HG03558 (cell line): Measurements from ENCODE around the gene RIC8B.

Source experiments
- ATAC-seq: cut with Tn5 transposase; IDR thresholded peaks from one replicate; pipeline ENCODE4 v1.9.1; 2021; ENCODE audit warnings: moderate number of reproducible peaks; ENCODE audit not compliant: unreplicated experiment; ENCODE audit errors: extremely low read depth

The RIC8B gene

DNA sequence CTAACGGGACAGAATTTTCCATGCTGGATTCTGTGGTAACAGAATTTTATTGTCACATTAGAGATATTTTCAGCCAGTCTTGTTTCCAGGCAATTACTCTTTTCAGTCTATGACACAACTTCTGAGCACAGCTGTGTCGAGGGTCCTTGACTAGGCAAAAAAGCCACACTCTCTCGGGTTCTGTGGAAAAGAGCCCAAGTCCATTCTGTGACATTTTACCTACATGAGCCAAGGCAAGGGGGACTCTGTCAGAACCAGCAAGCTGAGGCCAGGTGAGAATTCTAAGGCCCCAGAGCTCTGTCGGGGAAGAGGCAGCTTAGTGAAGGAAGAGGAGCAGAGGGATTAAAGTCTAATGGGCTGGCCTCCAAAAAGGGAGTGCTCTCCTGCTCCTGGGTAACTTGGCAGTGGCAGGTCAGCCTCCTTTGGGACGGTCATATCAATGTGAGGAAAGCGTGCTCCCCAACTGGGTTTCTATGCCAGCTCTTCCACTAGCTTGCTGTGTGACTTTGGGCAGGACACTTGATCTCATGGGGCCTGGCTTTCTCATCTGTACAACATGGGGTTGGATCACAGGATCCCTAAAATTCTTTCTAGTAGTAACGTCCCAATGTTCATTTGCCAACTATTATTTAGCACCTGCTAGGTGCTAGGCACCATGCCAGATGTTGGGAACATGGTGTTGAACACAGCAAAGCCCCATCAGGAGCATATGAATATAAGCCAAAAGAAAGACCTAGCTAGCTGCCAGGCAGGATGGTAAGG, 16.0 kb upstream of the RIC8B start:
- ATAC-seq, result no peak

DNA sequence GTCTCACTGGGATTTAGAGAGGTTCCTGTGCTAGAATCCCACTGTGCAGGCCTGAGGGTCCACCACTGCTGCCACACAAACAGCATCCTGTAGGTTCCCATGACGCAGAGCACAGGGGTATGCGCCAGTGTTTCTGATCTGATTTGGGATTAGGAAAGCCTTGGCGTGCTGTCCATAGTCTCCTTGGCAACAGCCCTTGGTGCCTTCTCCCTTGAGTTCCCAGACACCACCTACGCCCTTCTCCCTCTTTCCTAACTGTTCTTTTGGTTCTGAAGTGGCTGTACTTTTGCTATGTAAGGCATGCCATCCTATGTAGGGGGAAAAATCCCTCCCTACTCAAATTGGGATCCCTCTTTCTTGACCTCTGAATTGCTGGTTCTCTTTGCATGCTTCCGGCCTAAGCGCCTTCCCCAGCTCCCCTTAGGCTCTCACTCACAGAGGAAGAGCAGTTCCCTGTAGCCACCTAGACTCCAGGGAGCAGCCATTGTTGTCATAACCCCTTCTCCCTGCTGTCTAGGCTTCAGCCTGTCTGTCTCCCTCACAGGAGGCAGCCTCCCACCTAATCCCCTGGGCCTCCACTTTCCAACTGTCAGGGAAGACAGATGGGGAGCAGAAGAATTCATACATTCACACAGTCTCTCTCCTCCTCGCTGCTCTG, 14.8 kb upstream of the RIC8B start:
- no peak for ATAC-seq

DNA sequence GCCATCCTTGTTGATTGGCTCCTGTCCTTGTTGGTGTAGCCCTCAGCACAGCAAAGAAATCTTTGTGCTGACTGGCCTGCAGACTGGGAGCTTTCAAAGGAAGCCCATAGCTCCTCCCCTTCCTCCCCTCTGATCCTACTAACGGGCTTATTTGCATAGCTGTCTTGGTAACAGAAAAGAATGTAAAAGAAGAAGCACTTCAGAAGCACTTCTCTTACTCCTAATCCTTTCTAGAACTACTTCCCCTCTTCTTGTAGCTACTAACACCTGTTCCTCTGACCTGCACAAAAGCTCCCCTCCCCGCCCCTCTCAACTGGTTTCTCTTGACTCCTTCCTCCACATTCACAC, 14.3 kb upstream of the RIC8B start:
- peak; percentile 86 for ATAC-seq

DNA sequence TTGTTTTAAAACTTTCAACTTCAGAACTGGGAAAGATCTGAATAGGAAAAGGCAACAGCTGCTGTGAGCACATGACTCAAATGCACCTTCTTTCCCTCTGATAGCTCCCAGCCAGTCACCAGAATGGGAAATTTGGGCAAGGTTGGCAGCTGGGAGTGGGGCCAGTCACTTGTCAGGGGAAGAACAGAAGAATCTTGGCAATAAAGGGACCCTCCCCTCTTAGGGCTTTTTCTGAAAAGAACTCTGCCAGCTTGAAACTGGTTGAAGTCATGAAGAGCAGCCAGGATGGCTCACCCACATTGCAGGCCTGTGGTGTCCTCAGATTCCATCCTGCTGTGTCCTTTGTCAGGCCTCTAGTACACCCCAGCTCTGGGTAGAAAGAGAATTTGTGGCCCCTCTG, 10.3 kb upstream of the RIC8B start:
- no peak for ATAC-seq

DNA sequence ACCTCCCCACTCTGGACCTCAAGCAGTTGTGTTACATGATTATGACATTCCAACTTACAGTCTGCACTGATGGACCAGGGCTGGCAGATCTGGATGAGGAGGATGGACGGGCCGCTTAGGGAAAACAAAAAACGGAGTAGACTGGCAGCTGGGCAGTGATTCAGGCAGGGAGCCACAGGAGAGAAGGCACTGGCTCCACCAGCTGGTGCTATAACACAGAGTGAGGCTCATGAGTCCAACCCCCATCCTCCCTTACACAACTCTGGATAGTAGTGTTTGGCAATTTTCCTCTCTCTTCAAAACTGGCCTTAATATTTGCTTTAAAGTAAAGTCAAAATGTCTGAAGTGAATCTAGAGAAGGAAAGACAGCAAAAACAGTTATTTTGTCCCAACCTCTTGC, 9.7 kb upstream of the RIC8B start:
- ATAC-seq, result no peak

DNA sequence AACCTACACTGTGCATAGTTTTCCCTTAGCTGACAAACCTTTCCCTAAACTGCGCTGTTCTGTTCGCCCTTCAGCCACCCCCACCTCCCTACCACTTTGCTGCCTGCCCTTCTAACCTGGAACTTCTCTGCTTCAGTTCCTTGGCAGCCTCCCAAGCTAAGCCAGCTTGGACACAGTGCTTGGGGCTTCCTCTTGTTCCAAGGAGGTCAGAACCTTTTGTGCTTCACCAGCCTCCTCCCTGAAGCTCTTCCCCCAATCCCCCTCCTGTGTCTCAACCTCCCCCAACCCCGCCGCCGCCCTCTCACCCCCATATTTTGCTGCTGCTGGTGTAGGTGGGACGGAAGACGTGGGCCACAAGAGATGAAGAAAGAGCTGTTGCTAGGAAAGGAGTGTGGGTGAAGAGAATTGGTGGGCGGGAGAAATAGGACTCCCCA, 8.1 kb upstream of the RIC8B start:
- no peak for ATAC-seq

DNA sequence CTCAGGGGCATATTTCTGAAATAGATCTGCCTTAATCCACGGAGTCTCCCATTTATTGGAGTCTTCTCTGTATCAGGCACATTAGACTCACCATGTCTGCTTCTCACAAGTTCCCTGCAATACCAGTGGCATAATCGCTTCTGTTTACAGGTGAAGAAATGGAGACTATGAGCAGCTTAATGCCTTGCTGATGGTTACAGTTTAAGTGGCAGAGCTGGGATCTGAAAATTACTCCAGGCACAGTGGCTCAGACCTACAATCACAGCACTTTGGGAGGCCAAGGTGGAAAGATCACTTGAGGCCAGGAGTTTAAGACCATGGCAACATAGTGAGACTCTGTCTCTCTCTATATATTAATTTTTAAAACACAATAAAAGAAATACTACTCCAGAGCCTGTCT, 7.3 kb upstream of the RIC8B start:
- ATAC-seq, result no peak

DNA sequence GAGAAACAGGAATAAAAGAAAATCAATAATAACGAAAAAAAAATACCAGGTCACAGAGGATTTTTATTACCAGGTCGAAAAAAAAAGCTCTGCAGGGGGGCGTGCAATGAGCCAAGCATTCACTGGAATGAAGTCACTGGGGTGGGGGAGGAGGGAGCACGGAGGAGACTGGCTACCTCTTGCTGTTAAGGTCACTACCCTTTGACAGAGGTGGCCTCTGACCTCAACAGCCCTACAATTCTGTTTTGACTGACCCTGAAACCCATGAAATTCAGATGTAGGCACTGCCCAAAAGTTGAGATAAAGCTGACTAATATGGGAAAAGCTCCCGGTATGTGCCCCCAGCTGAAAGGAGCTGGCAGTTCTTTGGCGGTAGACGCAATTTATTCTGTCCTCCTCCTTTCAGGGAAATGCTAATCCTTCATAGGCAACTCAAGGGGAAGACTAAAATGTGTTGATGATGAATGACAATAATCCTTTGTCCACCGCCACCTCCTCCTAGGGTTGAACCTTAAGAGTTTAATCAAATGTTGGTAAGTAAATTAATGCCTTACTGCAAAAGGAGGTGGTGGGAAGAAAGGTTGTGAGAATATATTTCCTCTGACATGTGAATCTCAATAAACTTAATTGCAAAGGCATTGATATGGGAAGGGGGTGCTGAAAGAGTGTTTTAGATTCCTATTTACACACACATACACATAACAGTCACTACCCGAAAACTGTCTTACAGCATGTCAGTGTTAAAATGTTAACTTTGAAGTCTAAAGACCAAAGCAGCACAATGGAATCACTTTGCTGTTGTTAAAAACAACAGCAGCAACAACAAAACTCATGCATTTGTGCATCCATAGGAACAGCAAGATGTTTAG, 6.3 kb upstream of the RIC8B start:
- no peak for ATAC-seq

DNA sequence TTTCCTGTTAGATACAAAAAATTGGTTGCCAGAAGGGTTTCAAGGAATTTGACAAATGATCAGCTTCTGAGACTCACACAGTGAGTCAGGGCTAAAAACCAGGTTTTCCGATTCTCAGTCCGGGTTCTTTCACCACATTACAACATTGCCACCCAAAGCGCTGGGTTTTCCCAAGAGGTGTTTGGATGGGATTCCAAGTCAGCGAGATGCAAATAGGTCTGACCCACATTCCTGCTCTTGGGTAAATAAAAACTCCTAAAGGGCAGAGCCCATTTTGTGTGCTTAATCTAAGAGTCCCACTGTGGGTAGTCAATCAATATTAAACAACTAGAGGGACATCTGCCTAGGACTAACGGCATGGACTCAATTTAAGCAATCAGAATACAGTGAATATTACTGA, 5.4 kb upstream of the RIC8B start:
- ATAC-seq, result no peak

DNA sequence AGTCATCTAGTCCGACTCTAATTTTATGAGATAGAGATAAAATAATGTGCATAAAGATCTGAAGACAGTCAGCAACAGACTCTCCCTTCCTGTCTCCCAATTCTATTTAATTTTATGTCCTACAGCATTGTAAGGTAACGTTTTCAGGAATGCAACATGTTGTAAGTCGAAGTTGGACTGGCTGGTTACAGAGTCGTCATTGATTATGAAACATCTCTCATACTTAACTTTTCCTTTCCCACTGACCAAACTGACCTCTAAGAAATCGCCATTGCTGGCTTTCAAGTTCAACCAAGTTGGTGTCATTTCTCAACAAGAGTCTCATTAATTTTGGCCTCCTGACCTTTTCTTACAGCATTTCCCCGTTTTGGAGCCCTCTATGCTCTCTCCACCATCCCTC, 4.9 kb upstream of the RIC8B start:
- no peak for ATAC-seq

DNA sequence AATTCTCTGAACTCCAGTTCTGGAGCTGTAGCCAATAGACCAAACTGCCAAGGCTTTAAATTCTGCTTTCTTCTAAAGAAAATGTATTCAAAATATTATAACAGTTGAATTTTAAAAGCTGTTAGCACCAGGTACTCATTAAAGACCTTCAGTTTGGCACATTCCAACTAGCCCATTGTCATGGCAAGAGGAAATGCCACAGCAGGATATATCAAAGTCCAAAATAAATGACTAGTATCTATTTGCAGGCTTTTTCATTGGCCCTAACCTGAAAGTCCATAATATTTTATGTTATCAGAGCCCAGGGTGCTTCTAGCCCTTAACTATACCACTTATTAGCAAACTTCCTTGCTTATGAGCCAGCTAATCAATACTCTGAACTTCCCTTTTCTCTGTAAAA, 3.1 kb upstream of the RIC8B start:
- no peak for ATAC-seq

DNA sequence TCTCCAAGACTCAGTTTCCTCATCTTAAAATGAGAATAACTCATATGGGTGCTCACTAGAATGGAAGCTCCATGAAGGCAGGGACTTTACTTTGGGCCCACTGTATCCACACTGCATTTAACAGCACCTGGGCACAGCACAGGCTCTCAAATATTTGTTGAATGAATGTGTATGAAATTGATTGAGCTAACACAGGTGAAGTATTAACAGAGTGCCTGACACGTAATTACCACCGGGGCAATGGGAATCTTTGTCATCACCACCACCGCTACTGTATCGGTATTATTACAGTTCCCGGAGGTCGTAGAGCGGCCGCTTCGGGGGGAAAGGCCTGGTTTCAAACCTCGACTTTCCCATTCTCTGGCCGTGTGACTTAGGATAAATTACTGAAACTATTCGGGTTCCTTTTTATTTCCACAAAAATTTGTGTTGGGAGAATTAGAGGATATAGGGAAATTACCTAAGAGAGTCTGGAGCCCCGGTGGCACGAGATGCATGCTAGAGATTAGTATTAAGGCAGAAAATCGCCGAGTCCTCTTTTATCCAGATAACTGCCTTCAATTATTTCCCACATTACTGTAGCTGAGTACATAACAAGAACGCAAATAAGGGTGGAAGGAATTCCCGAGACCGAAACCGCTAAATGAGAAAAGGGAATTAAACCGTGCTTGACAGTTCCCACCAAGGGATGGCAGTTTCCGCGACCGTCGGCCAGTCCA, 1.0 kb upstream of the RIC8B start:
- no peak for ATAC-seq

DNA sequence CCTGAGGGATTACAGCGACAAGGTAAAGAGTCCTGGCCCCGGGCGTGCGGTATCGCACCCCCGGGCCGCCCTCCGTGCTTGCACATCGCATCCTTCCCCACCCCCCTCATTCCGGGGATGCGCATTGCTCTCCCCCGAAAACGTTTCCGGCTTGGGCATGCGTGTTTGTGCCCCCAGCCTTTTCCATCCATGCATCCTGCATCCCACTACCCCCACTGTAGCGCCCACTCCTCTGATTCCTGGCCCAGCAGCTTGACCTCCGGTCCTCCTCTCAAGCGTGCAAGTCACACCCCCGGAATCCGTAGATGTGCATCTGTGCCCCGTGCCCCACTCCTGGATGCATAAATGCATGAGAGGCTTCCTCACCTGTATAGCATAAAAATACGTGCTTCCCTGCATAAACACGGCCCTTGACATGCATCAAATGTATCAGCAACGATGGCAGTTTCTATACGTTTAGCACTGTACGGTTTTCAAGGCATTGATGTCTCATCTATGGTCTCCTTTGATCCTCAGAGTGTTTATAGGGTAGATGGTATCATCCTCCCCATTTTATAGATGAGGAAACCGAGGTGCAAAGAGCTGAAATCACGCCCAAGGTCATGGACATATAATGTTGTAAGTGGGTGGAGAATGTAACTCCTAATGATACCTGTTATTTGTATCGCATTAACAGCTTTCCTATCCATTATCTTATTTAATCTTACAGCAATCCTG, 484 bp downstream of the RIC8B start:
- peak; percentile 3 for ATAC-seq

DNA sequence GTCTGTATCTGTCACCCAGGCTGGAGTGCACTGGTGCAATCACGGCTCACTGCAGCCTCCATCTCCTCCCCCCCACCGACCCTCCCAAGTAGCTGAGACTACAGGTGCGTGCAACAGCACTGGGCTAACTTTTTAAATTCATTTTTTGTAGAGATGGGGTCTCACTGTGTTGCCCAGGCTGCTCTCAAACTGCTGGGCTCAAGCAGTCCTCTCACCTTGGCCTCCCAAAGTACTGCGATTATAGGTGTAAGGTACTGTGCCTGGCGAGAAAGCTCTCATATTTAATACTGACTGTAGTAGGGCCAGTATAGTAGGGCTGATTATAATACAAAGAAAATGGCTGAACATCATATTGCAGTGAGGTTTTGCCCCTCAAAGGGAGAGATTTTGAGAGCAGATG, 2.4 kb downstream of the RIC8B start:
- ATAC-seq, result no peak

DNA sequence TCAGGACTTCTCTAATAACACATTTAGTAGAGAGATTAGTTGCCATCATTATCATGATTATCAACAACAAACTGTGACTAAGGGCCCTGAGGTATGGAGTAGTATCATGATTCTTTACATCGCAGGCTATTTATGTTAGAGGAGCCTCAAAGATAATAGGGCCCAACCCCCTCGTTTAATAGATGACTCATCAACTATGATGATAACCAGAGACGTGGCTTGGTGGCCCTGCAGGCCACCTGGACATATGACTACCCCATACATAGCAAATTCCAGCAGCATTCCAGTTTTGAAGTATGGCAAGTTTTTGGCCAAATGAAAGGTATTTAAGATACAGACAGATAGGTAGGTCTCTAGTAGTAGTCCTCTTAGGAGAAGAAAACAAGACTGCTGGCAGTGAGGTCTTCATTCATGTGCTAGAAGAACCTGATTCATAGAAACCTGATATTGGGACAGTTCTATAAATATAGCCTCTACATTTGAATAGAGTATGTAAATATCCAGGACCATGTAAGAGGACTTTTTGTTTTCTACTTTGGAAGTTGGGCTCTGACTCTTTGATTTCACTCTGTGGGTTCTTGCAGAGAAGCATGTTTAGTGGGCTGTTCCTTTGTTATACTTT, 5.6 kb downstream of the RIC8B start:
- ATAC-seq, result no peak

DNA sequence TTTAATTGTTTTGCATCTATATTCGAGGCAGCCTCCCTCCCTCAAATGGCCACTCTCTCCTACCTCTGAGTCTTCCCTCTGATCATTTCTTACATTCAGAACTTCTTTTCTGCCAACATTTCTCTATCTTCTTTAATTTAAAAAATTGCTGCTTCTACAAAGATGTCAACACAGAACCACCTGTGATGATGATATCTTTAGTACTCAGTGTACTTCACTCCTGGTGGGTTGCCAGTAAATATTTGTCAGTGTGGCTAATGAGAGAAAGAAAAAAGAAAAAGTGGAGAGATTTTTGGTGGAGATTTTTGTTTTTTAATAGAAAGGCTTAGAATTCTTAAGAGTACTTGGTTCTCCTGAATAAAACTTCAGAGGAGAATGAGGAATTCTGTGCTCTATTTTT, 8.1 kb downstream of the RIC8B start:
- ATAC-seq, result no peak

DNA sequence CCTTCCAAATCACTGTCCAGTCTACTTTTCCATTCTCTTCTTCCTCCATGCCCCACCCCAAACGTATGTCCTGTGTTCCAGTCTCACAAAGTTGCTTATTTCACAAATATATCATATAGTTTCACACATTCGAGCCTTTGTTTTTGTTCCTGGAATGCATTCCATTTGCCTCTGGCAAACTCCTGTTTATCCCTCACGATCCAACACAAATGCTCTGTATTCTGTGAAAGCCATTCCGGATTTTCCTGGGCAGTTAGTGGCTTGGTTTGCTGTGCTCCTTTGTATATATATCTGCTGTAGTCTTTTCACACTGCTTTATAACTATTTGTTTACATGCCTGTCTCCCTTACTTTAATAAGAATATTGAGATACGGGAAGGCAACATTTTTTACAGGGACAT, 9.0 kb downstream of the RIC8B start:
- no peak for ATAC-seq

DNA sequence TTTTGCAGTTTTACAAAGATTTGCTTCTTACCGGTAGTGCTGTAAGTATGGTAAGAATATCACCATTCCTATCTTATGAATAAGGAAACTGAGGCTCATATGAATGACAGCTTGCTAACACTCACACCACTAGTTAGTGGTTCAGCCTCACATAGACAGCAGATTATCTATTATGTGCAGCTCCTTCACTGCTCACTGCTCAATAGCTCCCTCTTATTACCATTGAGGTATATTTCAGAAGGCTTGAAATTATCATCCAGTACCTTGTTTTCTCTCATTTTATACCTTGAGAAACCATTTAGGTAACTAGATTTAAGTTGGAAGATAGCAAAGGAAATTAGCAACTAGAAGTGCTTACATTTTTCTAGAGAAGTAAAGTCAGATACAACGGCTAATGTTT, 15.5 kb downstream of the RIC8B start:
- ATAC-seq, result no peak

DNA sequence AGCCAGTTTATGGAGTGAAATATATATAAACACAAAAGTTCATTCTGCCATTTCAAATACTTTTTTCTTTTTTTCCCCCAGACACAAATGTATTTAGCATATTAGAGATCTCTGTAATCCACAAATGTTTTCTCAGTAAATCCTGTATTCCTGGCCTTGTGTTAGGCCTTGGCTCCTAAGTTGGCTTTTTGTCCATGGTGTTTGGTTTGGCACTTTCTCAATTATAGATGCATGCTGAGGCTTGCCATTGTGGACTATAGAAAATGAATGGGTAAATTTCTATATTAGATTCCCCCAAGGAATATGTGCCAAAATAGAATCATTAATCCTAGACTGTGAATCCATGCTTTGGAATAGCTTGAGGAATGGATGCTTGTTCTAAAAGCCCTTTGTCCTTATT, 17.0 kb downstream of the RIC8B start:
- ATAC-seq, result no peak

DNA sequence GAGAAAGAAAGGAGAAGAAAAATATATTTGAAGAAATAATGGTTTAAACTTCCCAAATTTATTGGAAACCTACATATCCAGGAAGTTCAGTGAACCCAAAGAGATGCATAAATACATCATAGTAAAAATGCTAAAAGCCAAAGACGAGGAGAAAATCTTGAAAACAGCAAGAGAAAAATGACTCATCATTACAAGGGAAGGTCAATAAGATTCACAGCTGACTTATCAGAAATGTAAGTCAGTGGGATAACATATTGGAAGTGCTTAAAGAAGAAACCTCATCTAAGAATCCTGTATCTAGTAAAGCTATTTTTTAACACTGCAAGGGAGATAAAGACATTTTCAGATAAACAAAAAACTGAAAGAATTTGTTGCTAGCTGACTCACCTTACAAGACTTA, 19.9 kb downstream of the RIC8B start:
- ATAC-seq, result no peak
